ENCODE data around the gene SPEM2. TPM values are rescaled to one million over a fixed set of nuclear protein-coding genes. Genes with fewer than 3 reads are reported as not detected.
A peak's percentile ranks its signal among the peaks of the same experiment; 100 is the strongest.

The SPEM2 gene
- total RNA-seq, 1 experiment from 2014 or later = not detected

DNA sequence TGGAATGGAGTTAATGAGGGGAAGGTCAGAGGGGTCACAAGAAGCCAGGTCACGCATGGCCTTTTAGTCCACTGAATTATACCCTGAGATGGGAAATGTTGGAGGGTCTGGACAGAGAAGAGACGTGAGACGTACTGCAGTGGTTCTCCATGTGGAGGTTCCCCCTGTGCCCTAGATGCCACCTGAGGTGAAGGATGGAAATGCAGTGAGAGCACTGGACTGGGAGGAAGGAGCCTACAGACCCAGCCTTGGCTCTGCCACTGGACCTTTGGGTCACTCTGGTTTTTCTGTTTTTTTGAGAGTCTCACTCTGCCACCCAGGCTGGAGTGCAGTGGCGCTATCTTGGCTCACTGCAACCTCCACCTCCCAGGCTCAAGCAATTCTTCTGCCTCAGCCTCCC is 29.3 kb upstream of the SPEM2 start:
- Histone ChIP-seq H3K27me3 (no peaks in the 10 kb centered on the region), H3K36me3 (no peaks in the 10 kb centered on the region), H3K9me3 (no peaks in the 10 kb centered on the region)

DNA sequence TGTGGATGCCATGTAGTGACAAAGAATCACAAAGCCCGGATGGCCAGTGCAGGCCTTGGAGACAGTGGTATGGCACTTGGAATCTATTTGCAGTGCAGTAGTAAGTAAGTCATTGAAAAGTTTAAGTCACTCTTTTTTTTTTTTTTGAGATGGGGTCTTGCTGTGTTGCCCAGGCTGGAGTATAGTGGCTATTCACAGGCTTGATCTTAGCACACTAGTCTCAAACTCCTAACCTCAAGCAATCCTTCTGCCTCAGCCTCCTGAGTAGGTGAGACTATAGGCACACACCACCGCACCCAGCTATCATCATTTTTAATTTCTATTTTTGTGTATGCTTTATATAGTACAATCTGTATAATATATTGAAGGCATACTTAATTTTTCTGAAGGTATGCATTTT is 26.8 kb upstream of the SPEM2 start:
- DNase-seq = no peak
- no peaks in the 10 kb centered on the region for H3K27me3 ChIP-seq
- no peaks in the 10 kb centered on the region for H3K9me3 ChIP-seq
- H3K36me3 ChIP-seq = no peaks in the 10 kb centered on the region
- H3K4me3 ChIP-seq = no peak overlapping the region

More for the DNA sequence above, 29.3 kb upstream of the SPEM2 start:
- no peak overlapping the region for H3K4me3 ChIP-seq
- DNase-seq = no peak

GRCh38 chr17:7403043-7403726 is 22.2 kb upstream of the SPEM2 start:
- Histone ChIP-seq H3K27me3 (no peaks in the 10 kb centered on the region), H3K36me3 (no peaks in the 10 kb centered on the region), H3K9me3 (no peaks in the 10 kb centered on the region), H3K4me3 (peak overlapping the region; percentile 57)
- no peak for DNase-seq

DNA sequence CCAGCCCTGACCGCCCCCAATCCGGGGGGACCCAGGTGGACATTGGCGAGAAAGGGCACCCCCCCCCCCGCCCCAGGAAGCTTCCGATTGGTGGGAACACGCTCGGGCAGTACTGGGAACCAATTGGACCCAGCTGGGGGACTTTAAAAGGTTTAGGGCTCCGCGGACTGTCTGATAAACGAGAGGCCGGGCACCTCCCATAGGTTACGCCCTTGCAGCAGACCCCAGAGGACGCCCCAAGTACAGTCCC is 21.8 kb upstream of the SPEM2 start:
- H3K36me3 ChIP-seq = no peaks in the 10 kb centered on the region; the same call in 1 of the 2 replicates
- no peaks in the 10 kb centered on the region for H3K27me3 ChIP-seq
- H3K4me3 ChIP-seq = peak overlapping the region; percentile 57
- no peak for DNase-seq
- no peaks in the 10 kb centered on the region for H3K9me3 ChIP-seq

DNA sequence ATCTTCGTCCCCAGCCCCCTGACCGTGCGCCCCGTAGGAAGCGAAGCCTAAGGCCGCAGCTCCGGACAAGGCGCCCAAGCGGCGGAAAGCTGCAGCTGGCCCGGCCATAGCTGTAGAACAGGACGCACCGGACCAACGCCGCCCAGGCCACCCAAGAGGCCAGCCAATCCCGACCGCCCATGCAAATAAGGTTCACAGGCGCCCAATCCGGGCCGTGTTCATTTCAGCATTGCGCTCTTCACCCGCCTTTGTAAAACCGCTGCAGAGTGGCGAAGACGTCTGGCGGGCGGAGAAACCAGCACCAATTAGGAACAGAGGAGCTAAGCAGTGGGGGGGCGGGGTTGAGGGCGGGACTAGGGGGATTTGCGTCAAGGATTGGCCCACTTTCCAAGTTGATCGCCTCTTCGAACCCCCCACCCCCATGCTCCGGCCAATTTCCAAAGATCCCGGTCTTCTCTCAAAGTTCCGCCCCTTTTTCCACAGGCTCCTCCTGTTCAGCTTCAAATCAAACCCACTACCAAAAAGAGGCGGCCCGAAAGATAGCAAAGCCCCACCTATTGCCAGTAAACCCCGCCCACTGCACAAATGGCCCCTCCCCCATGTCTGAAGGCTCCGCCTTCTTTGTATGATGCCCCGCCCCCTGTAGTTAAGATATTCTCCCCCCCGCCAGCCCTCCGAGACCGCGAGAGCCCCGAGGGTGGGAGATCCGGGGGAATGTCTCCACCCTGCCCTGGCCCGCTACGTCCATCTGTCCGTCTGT is 21.3 kb upstream of the SPEM2 start, which contains the start of gene TMEM256:
TSS of gene TMEM256 (minus strand) at position 121 of the 760 bp plus-strand sequence. CDS start at position 108, 13 bp downstream.
- Histone ChIP-seq H3K9me3 (no peaks in the 10 kb centered on the region), H3K27me3 (no peaks in the 10 kb centered on the region), H3K4me3 (peak within 1 kb of the TSS; percentile 57), H3K36me3 (no peaks in the 10 kb centered on the region; the same call in 1 of the 2 replicates)
- DNase-seq = peak; percentile 96

- DNase-seq = no peak
- peak overlapping the region; percentile 57 for H3K4me3 ChIP-seq
- no peaks in the 10 kb centered on the region; the same call in 1 of the 2 replicates for H3K36me3 ChIP-seq
- no peaks in the 10 kb centered on the region for H3K27me3 ChIP-seq
- no peaks in the 10 kb centered on the region for H3K9me3 ChIP-seq
Measured at GRCh38 chr17:7404737-7405349, 20.6 kb upstream of the SPEM2 start.

DNA sequence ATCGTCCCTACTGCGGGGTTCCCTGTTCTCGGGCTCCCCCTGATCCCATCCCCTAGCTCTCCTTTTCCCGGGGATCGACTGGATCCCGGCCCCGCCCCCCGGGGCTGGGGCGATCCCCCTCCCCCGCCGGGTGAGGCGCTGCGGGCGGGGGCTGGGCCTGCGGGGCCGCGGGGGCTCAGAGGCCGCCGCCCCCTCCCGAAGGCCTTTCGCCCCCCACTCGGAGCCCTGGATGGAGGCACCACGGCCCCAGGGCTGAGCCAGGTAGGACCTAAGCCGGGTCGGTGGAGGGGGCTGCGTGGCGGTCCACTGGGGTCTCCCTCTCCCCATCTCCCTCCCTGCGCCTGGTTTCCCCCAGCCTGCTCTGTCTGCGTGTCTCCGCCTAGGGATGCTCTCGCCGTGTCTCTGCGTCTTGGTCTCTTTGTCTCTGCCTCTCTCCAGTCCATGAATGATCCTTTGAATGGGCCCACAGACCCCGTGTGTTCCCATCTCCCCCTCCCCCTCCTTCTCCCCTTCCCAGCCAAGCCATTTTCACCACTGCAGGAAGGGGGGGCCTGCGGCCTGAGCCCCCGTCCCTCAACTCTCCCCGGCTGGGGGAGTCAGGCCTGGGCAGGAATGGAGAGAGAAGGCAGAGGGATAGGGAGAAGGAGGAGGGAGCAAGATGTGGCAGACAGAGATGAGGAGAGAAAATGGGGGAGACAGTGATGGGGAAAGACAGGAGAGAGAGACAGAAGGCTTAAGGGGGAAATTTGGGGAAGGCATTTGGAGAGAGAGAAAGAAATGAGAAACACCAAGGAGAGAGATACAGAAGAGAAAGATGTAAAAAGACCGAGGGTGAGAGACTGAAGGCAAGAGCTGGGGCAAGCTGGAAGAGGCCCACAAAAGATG is 19.8 kb upstream of the SPEM2 start:
- no peak for DNase-seq
- peak overlapping the region; percentile 57 for H3K4me3 ChIP-seq
- H3K36me3 ChIP-seq = no peaks in the 10 kb centered on the region; the same call in 1 of the 2 replicates
- no peaks in the 10 kb centered on the region for H3K9me3 ChIP-seq
- no peaks in the 10 kb centered on the region for H3K27me3 ChIP-seq

- no peak for DNase-seq
- H3K36me3 ChIP-seq = no peaks in the 10 kb centered on the region; the same call in 1 of the 2 replicates
- no peaks in the 10 kb centered on the region for H3K27me3 ChIP-seq
- no peaks in the 10 kb centered on the region for H3K9me3 ChIP-seq
- no peak overlapping the region for H3K4me3 ChIP-seq
Measured at GRCh38 chr17:7406235-7406825, 19.1 kb upstream of the SPEM2 start.

DNA sequence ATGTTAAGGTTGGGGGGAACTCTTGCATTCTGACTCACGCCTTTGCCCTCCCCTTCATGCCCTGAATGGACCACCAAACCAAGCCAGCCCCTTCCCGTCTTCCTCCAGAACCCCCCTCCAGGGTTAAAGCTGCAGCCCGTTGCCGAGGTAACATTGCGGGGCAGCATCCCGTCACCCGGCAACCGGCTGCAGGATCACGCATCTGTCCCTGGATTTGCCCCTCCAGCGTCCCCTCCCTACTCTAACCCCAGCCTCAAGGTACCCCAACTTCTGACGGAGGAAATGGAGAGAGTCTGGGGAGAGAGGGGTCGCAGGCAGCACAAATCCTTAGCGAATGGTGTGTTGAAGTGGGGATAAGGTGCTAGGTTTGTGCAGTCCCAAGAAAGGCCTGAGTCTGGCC is 18.3 kb upstream of the SPEM2 start:
- no peaks in the 10 kb centered on the region; the same call in 1 of the 2 replicates for H3K36me3 ChIP-seq
- no peaks in the 10 kb centered on the region for H3K27me3 ChIP-seq
- no peak overlapping the region for H3K4me3 ChIP-seq
- H3K9me3 ChIP-seq = no peaks in the 10 kb centered on the region
- no peak for DNase-seq

GRCh38 chr17:7407485-7408251 is 17.7 kb upstream of the SPEM2 start, which contains the start of gene NLGN2:
TSS of gene NLGN2 (plus strand) at chr17:7407845. CDS start at chr17:7408256, 411 bp downstream.
- no peak within 1 kb of the TSS for H3K4me3 ChIP-seq
- no peaks in the 10 kb centered on the region; the same call in 1 of the 2 replicates for H3K36me3 ChIP-seq
- H3K27me3 ChIP-seq = no peaks in the 10 kb centered on the region
- no peaks in the 10 kb centered on the region for H3K9me3 ChIP-seq
- DNase-seq = no peak

GRCh38 chr17:7408252-7408727 is 17.1 kb upstream of the SPEM2 start:
- no peaks in the 10 kb centered on the region; the same call in 1 of the 2 replicates for H3K36me3 ChIP-seq
- no peak overlapping the region for H3K4me3 ChIP-seq
- no peaks in the 10 kb centered on the region for H3K27me3 ChIP-seq
- no peak for DNase-seq
- H3K9me3 ChIP-seq = no peaks in the 10 kb centered on the region

DNA sequence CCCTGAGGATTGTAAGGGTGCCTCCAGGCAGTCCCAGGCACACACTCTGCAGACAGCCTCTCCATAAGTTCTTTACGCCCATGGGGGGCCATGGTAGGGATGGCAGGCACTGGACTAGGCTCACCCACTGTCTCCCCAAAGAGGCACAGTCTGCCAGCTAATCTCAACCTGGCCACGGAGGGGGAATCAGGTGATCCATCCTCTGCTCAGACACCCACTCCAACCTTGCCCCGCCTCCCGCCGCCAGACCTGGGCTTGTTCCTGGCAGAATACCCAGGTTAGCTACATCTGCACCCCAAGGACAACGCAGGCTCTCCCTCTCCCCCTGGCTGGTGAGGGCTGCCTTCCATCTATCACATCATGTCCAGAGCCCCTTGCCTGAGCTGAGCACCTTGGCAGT is 16.6 kb upstream of the SPEM2 start:
- H3K9me3 ChIP-seq = no peaks in the 10 kb centered on the region
- H3K27me3 ChIP-seq = no peaks in the 10 kb centered on the region
- no peak overlapping the region for H3K4me3 ChIP-seq
- no peaks in the 10 kb centered on the region; the same call in 1 of the 2 replicates for H3K36me3 ChIP-seq
- DNase-seq = no peak

DNA sequence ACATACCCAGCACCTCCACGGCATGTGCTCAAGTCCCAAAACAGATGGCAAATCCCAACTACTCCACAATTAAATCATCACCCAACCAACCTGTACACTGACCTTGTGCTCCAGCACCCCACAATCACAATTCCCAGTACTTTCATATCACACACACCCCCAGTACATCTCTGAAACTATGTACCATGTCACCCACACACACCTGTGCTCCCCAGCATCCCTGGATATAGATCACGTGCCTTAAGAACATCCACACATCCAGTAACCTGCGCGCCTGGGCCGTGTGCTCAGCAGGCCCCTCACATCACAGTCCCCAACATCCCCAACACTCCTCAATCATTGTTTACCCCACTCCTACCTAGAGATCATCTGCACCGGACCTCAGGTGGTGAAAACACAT is 15.7 kb upstream of the SPEM2 start:
- DNase-seq = no peak
- H3K27me3 ChIP-seq = no peaks in the 10 kb centered on the region
- no peak overlapping the region for H3K4me3 ChIP-seq
- no peaks in the 10 kb centered on the region; the same call in 1 of the 2 replicates for H3K36me3 ChIP-seq
- no peaks in the 10 kb centered on the region for H3K9me3 ChIP-seq

- H3K27me3 ChIP-seq = no peaks in the 10 kb centered on the region
- no peaks in the 10 kb centered on the region; the same call in 1 of the 2 replicates for H3K36me3 ChIP-seq
- H3K9me3 ChIP-seq = no peaks in the 10 kb centered on the region
- no peak overlapping the region for H3K4me3 ChIP-seq
- no peak for DNase-seq
Measured at GRCh38 chr17:7410634-7411426, 14.6 kb upstream of the SPEM2 start.

GRCh38 chr17:7411427-7411750 is 14.0 kb upstream of the SPEM2 start:
- DNase-seq = no peak
- no peak overlapping the region for H3K4me3 ChIP-seq
- no peaks in the 10 kb centered on the region for H3K9me3 ChIP-seq
- H3K27me3 ChIP-seq = no peaks in the 10 kb centered on the region
- no peaks in the 10 kb centered on the region; the same call in 1 of the 2 replicates for H3K36me3 ChIP-seq

Measured in MG63 (cell line).